CD4-positive, alpha-beta T cell treated with Interleukin-17A for 4 hours (primary cell): ENCODE results near the gene UBA3.
A peak's percentile ranks its signal among the peaks of the same experiment; 100 is the strongest.

Experiments used
- DNase-seq: peaks from one replicate; pipeline ENCODE4 v3.0.0-alpha.2; 2020; ENCODE audit warnings: mixed read lengths

Gene UBA3

GRCh38 chr3:69080233-69080920 is at the start of gene UBA3:
Gene UBA3 (minus strand): TSS chr3:69080365. CDS start chr3:69080353, 12 bp downstream.
- peak; percentile 97 for DNase-seq

- no peak for DNase-seq
These were observed 49.4 kb upstream of the UBA3 start for GRCh38 chr3:69129531-69129930.

- DNase-seq, result no peak
These were observed 48.3 kb upstream of the UBA3 start for GRCh38 chr3:69128509-69128908.

GRCh38 chr3:69126999-69127398 is 46.8 kb upstream of the UBA3 start:
- DNase-seq, result no peak

GRCh38 chr3:69126216-69126615 is 46.1 kb upstream of the UBA3 start:
- no peak for DNase-seq

- DNase-seq, result no peak
These were observed 42.2 kb upstream of the UBA3 start, which contains the start of gene LMOD3 for GRCh38 chr3:69122403-69122802. Gene LMOD3 (minus strand): TSS chr3:69122595. CDS start chr3:69122386, 209 bp downstream.

- no peak for DNase-seq
These were observed 41.8 kb upstream of the UBA3 start for GRCh38 chr3:69121950-69122349.

GRCh38 chr3:69121513-69121912 is 41.3 kb upstream of the UBA3 start:
- DNase-seq, result no peak

GRCh38 chr3:69120879-69121464 is 40.8 kb upstream of the UBA3 start:
- peak; percentile 88 for DNase-seq

GRCh38 chr3:69119681-69120080 is 39.5 kb upstream of the UBA3 start:
- no peak for DNase-seq

GRCh38 chr3:69119138-69119537 is 39.0 kb upstream of the UBA3 start:
- DNase-seq, result no peak

GRCh38 chr3:69118555-69118954 is 38.4 kb upstream of the UBA3 start:
- no peak for DNase-seq

GRCh38 chr3:69116897-69117296 is 36.7 kb upstream of the UBA3 start:
- no peak for DNase-seq

GRCh38 chr3:69116162-69116561 is 36.0 kb upstream of the UBA3 start:
- no peak for DNase-seq

- DNase-seq, result no peak
These were observed 35.6 kb upstream of the UBA3 start for GRCh38 chr3:69115731-69116130.

- no peak for DNase-seq
These were observed 33.4 kb upstream of the UBA3 start for GRCh38 chr3:69113536-69113935.

- DNase-seq, result no peak
These were observed 30.9 kb upstream of the UBA3 start for GRCh38 chr3:69110941-69111546.

GRCh38 chr3:69108811-69109210 is 28.6 kb upstream of the UBA3 start:
- DNase-seq, result no peak

GRCh38 chr3:69107841-69108240 is 27.7 kb upstream of the UBA3 start:
- no peak for DNase-seq

- no peak for DNase-seq
These were observed 25.2 kb upstream of the UBA3 start for GRCh38 chr3:69105320-69105719.

- no peak for DNase-seq
These were observed 24.4 kb upstream of the UBA3 start for GRCh38 chr3:69104586-69104985.

GRCh38 chr3:69103123-69103522 is 23.0 kb upstream of the UBA3 start:
- DNase-seq, result no peak

- no peak for DNase-seq
These were observed 22.2 kb upstream of the UBA3 start for GRCh38 chr3:69102384-69102783.

GRCh38 chr3:69099576-69099975 is 19.4 kb upstream of the UBA3 start:
- DNase-seq, result no peak
